ENCODE results near the gene EXOC6. TPM values are rescaled to one million over a fixed set of nuclear protein-coding genes. Genes with fewer than 3 reads are reported as not detected.

EXOC6 gene
- total RNA-seq, 4 donors from 2014 or later = 5.9 to 16.6 (median 11.2) TPM

DNA sequence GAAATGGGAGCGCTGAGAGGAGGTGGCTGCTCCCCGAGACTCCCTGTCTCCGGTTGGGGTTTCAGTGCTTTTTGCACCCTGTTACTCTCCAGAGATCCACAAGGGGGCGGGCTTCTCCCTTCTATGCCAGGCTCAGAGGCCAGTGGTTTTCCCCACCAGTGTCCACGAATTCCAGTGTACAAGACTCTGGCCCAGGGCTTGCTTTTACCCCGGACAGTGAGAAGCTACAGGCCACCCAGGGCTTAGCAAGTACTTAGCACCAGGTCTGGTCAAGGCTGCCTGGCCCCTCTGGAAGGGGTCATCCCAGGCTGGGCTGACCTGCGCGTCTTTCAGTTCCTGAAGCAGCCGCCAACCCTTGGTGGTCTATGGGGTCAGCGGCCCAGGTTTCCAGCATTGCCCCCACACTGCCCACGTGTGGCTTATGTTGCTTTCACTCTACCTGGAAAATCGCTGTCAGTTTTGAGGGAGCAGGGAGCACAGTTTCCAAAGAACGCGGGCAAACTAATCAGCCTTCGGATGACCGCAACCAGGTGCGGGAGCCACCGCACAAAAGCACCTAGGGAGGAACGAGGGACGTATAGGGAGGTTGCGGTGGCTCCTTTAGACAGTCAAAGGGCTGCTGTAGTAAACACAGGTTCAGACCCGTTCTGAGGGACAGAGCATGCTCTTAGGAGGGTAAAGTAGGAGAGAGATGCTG, 232.2 kb downstream of the EXOC6 start:
- DNase-seq (ENCODE audit: low spot score in 2 of 2) = peak in 1 of 2 donors; percentile 54
- no peaks in the 10 kb centered on the region for H3K9me3 ChIP-seq
- no peak overlapping the region for H3K4me3 ChIP-seq
- H3K36me3 ChIP-seq = no peaks in the 10 kb centered on the region
- 52 to 62% methylated on average over 20 to 21 of the region's 22 CpGs for WGBS, 2 donors
- peaks cover 0 to 7% of the 10 kb centered on the region in 2 donors for H3K27me3 ChIP-seq
- no peak overlapping the region for H3K27ac ChIP-seq
- TF ChIP-seq, protein P1, sequence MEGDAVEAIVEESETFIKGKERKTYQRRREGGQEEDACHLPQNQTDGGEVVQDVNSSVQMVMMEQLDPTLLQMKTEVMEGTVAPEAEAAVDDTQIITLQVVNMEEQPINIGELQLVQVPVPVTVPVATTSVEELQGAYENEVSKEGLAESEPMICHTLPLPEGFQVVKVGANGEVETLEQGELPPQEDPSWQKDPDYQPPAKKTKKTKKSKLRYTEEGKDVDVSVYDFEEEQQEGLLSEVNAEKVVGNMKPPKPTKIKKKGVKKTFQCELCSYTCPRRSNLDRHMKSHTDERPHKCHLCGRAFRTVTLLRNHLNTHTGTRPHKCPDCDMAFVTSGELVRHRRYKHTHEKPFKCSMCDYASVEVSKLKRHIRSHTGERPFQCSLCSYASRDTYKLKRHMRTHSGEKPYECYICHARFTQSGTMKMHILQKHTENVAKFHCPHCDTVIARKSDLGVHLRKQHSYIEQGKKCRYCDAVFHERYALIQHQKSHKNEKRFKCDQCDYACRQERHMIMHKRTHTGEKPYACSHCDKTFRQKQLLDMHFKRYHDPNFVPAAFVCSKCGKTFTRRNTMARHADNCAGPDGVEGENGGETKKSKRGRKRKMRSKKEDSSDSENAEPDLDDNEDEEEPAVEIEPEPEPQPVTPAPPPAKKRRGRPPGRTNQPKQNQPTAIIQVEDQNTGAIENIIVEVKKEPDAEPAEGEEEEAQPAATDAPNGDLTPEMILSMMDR (IDR thresholded peaks at IDR 0.05) = peak; percentile 61 to 79 (median 75)
- TF ChIP-seq POLR2A (IDR thresholded peaks at IDR 0.05) (no peak), EP300 (IDR thresholded peaks at IDR 0.05) (no peak)
- no peaks in the 10 kb centered on the region for H3K4me1 ChIP-seq

DNA sequence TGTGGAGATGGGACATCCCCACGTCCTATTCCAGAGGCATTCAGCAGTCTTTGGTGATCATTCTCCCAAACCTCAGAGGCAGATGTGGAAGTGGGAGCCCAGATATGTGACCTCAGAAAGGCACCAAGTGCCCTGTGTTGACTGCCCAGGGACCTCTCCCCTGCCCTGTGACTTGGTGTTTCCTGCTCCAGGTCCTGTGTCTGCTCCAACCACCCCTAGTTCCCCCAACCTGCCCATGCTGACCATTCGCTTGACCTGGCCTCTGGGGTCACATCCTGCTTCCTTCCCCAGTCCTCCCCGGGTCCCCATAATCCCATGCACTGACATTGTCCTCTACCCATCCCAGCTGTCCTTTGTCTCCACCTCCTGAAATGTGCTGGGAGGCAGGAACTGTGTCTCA, 233.0 kb downstream of the EXOC6 start:
- Histone ChIP-seq H3K27me3 (no peaks in the 10 kb centered on the region), H3K27ac (no peak overlapping the region), H3K4me3 (no peak overlapping the region), H3K9me3 (no peaks in the 10 kb centered on the region), H3K4me1 (no peaks in the 10 kb centered on the region), H3K36me3 (no peaks in the 10 kb centered on the region)
- TF ChIP-seq POLR2A (IDR thresholded peaks at IDR 0.05) (no peak), EP300 (IDR thresholded peaks at IDR 0.05) (no peak)
- TF ChIP-seq, protein P1 (IDR thresholded peaks at IDR 0.05) = no peak
- 66 to 71% methylated on average over 3 of the region's 3 CpGs for WGBS, 2 donors
- DNase-seq (ENCODE audit: low spot score in 2 of 2) = no peak

DNA sequence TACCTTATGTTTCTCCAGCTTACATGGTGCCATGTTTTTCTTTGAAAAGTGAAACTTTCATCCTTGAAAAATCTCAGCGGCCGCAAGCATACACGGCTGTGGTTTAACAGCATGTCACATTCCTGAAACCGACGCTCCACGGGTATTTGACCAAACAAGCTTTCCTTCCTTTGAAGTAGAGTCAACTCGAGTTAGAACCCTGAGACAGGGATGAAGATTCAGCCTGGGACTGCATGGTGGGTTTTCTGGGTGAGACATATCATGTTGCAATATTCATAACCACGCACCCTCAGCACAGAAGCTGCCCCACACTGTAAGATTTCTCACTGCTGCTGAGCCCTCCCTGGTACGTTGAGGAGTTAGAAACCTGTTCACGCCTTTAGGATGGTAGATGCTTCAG, 233.5 kb downstream of the EXOC6 start:
- H3K27ac ChIP-seq = no peak overlapping the region
- TF ChIP-seq EP300 (IDR thresholded peaks at IDR 0.05) = no peak
- TF ChIP-seq, protein P1 (IDR thresholded peaks at IDR 0.05) = no peak
- no peak for TF ChIP-seq POLR2A (IDR thresholded peaks at IDR 0.05)
- H3K27me3 ChIP-seq = no peaks in the 10 kb centered on the region
- no peaks in the 10 kb centered on the region for H3K9me3 ChIP-seq
- H3K36me3 ChIP-seq = no peaks in the 10 kb centered on the region
- no peaks in the 10 kb centered on the region for H3K4me1 ChIP-seq
- no peak for DNase-seq (ENCODE audit: low spot score in 2 of 2)
- H3K4me3 ChIP-seq = no peak overlapping the region
- 74 to 78% methylated on average over 10 of the region's 10 CpGs for WGBS, 2 donors

DNA sequence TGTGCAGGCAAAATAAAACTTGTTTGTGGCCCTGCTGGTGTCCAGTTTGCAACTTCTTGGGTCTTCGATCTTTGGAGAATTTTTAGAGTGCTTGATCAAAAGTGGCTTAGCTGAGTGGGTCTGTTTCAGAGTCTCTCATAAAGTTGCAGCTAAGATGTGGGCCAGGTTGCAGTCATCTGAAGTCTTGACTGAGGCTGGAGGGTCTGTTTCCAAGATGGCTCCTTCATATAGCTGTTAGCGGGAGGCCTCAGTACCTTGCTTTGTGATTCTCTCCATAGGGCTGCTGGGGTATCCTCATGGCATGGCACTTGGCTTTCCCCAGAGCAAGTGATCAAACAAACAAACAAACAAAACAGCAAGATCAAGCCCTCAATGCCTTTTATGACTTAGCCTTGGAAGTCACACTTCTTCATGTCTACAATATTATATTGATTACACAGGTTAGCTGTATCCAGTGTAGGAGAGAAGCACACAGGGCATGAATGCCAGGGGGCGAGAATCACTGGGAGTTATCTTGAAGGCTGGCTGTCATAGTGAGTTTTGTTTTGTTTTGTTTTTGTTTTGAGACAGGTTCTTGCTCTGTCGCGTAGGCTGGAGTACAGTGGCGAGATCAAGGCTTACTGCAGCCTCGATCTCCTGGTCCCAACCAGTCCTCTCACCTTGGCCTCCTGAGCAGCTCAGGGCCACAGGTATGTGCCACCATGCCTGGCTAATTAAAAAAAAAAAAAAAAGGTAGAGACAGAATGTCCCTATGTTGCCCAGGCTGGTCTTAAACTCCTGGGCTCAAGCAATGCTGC, 235.6 kb downstream of the EXOC6 start:
- 87 to 92% methylated on average over 7 of the region's 7 CpGs for WGBS, 2 donors
- H3K27ac ChIP-seq = no peak overlapping the region
- DNase-seq (ENCODE audit: low spot score in 2 of 2) = no peak
- H3K27me3 ChIP-seq = no peaks in the 10 kb centered on the region
- TF ChIP-seq, protein P1 (IDR thresholded peaks at IDR 0.05) = no peak
- TF ChIP-seq EP300 (IDR thresholded peaks at IDR 0.05) (no peak), POLR2A (IDR thresholded peaks at IDR 0.05) (no peak)
- no peaks in the 10 kb centered on the region for H3K9me3 ChIP-seq
- H3K36me3 ChIP-seq = no peaks in the 10 kb centered on the region
- no peaks in the 10 kb centered on the region for H3K4me1 ChIP-seq
- no peak overlapping the region for H3K4me3 ChIP-seq

DNA sequence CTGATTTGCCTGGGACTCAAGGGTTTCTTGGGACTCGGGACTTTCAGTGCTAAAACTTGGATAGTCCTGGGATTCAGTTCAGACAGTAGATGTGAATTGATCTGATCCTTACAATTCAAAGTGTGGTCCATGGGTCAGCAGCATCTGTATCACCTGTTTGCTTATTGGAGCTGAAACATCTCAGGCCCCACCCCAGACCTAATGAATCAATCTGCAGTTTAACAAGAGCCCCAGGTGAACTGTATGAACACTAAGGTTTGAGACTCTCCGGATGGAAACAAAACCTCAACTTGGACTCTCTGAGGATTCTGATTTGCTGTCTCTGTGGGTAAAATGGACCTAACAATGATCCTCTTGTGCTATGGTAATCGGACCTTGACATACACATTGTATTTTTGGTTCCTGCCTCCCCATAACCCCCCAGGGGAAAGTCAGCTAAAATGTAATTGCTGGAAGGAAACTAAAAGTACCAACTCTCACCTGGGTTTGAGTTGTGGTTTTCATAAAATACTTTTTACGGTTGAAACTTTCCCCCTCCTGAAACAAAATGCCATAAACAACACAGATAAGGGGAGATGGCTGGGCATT, 237.0 kb downstream of the EXOC6 start:
- no peaks in the 10 kb centered on the region for H3K9me3 ChIP-seq
- no peaks in the 10 kb centered on the region for H3K27me3 ChIP-seq
- no peaks in the 10 kb centered on the region for H3K36me3 ChIP-seq
- H3K4me1 ChIP-seq = no peaks in the 10 kb centered on the region
- no peak for DNase-seq (ENCODE audit: low spot score in 2 of 2)
- 60 to 69% methylated on average over 4 of the region's 4 CpGs for WGBS, 2 donors
- TF ChIP-seq EP300 (IDR thresholded peaks at IDR 0.05) (no peak), POLR2A (IDR thresholded peaks at IDR 0.05) (no peak)
- TF ChIP-seq, protein P1 (IDR thresholded peaks at IDR 0.05) = no peak
- no peak overlapping the region for H3K4me3 ChIP-seq
- no peak overlapping the region for H3K27ac ChIP-seq
